Measurements from ENCODE around the gene KCNC1.

The KCNC1 gene

GRCh38 chr11:17780668-17781067 lies 46.1 kb downstream of the KCNC1 start:
- TF ChIP-seq CTCF (IDR thresholded peaks at IDR 0.05) = no peak
- TF ChIP-seq ZFX (IDR thresholded peaks at IDR 0.05; ENCODE audit: borderline replicate concordance) = no peak
- H3K27ac ChIP-seq = no peak overlapping the region

GRCh38 chr11:17781221-17781620 lies 46.6 kb downstream of the KCNC1 start:
- TF ChIP-seq ZFX (IDR thresholded peaks at IDR 0.05; ENCODE audit: borderline replicate concordance) = no peak
- no peak for TF ChIP-seq CTCF (IDR thresholded peaks at IDR 0.05)
- H3K27ac ChIP-seq = no peak overlapping the region

- TF ChIP-seq CTCF (IDR thresholded peaks at IDR 0.05) (no peak), ZFX (IDR thresholded peaks at IDR 0.05; ENCODE audit: borderline replicate concordance) (no peak)
Observed at GRCh38 chr11:17781626-17782025, 47.0 kb downstream of the KCNC1 start.

GRCh38 chr11:17782145-17782544 lies 47.6 kb downstream of the KCNC1 start:
- TF ChIP-seq ZFX (IDR thresholded peaks at IDR 0.05; ENCODE audit: borderline replicate concordance) (no peak), CTCF (IDR thresholded peaks at IDR 0.05) (no peak)
- H3K27ac ChIP-seq = no peak overlapping the region

More at GRCh38 chr11:17781626-17782025, 47.0 kb downstream of the KCNC1 start:
- no peak overlapping the region for H3K27ac ChIP-seq

- TF ChIP-seq CTCF (IDR thresholded peaks at IDR 0.05) = no peak
- TF ChIP-seq ZFX (IDR thresholded peaks at IDR 0.05; ENCODE audit: borderline replicate concordance) = no peak
- no peak overlapping the region for H3K27ac ChIP-seq
Observed at GRCh38 chr11:17782603-17783337, 48.2 kb downstream of the KCNC1 start.

GRCh38 chr11:17783878-17784277 lies 49.3 kb downstream of the KCNC1 start:
- H3K27ac ChIP-seq = no peak overlapping the region
- no peak for TF ChIP-seq ZFX (IDR thresholded peaks at IDR 0.05; ENCODE audit: borderline replicate concordance)
- TF ChIP-seq CTCF (IDR thresholded peaks at IDR 0.05) = no peak

GRCh38 chr11:17786824-17787525 lies 52.4 kb downstream of the KCNC1 start:
- H3K27ac ChIP-seq = no peak overlapping the region
- TF ChIP-seq CTCF (IDR thresholded peaks at IDR 0.05) (no peak), ZFX (IDR thresholded peaks at IDR 0.05; ENCODE audit: borderline replicate concordance) (no peak)
